Astrocyte (in vitro differentiated cells and primary cell): ENCODE measurements around the gene UBL7. TPM values are rescaled to one million over a fixed set of nuclear protein-coding genes. Genes with fewer than 3 reads are reported as not detected.
"Not testable (repeated sequence)": the region's sequence is repeated elsewhere in the genome, so short reads cannot be mapped to it uniquely, and the experiment has no call there.

Experiments
- DNase-seq: peaks from one replicate; pipeline ENCODE4 v3.0.0-alpha.2; 2010; ENCODE audit warnings: low read depth
- FAIRE-seq: peaks from 2 replicates; lab custom pipeline; 2011; peaks lifted over from hg19 to GRCh38; lab: Jason Lieb, UNC
- H2AFZ ChIP-seq: 2 replicates; pipeline ENCODE4 v1.6.0; 2012; ENCODE audit warnings: low read depth, low read length, inconsistent platforms
- H3K27ac ChIP-seq: 2 replicates; pipeline ENCODE4 v1.5.1; 2011; ENCODE audit warnings: low read depth, low read length, inconsistent platforms
- H3K27me3 ChIP-seq: 2 replicates; pipeline ENCODE4 v1.6.0; 2011; ENCODE audit warnings: low read length, inconsistent platforms; ENCODE audit not compliant: insufficient read depth
- H3K36me3 ChIP-seq: 2 replicates; pipeline ENCODE4 v1.5.1; 2011; ENCODE audit warnings: low read length, inconsistent platforms; ENCODE audit not compliant: insufficient read depth
- H3K4me1 ChIP-seq: 2 replicates; pipeline ENCODE4 v1.5.1; 2011; ENCODE audit warnings: low read length, inconsistent platforms; ENCODE audit not compliant: insufficient read depth
- H3K4me2 ChIP-seq: 2 replicates; pipeline ENCODE4 v1.6.0; 2012; ENCODE audit warnings: low read length, inconsistent platforms
- H3K4me3 ChIP-seq: 2 replicates; pipeline ENCODE4 v1.5.1; 2011; ENCODE audit warnings: low read depth, mild to moderate bottlenecking, low read length, inconsistent platforms; ENCODE audit not compliant: insufficient read depth
- H3K79me2 ChIP-seq: 2 replicates; pipeline ENCODE4 v1.6.0; 2012; ENCODE audit warnings: mild to moderate bottlenecking, low read length, inconsistent platforms; ENCODE audit not compliant: insufficient read depth
- H3K9ac ChIP-seq: 2 replicates; pipeline ENCODE4 v1.6.0; 2012; ENCODE audit warnings: mild to moderate bottlenecking, low read length, inconsistent platforms
- H3K9me3 ChIP-seq: 2 replicates; pipeline ENCODE4 v1.5.1; 2012; ENCODE audit warnings: low read depth, mild to moderate bottlenecking, low read length, inconsistent platforms; ENCODE audit not compliant: insufficient read depth
- H4K20me1 ChIP-seq: 2 replicates; pipeline ENCODE4 v1.6.0; 2012; ENCODE audit warnings: low read length, inconsistent platforms; ENCODE audit not compliant: insufficient read depth
- H3K27ac Mint-ChIP-seq: one replicate; pipeline ENCODE4 v1.8.0; 2021; ENCODE audit warnings: mild to moderate bottlenecking, mixed read lengths; ENCODE audit not compliant: unreplicated experiment
- H3K27me3 Mint-ChIP-seq: one replicate; pipeline ENCODE4 v1.8.0; 2021; ENCODE audit warnings: low read depth, mixed read lengths; ENCODE audit not compliant: unreplicated experiment
- H3K36me3 Mint-ChIP-seq: one replicate; pipeline ENCODE4 v1.8.0; 2021; ENCODE audit warnings: low read depth, mixed read lengths; ENCODE audit not compliant: unreplicated experiment
- H3K4me1 Mint-ChIP-seq: one replicate; pipeline ENCODE4 v1.8.0; 2021; ENCODE audit warnings: low read depth, mixed read lengths; ENCODE audit not compliant: unreplicated experiment
- H3K4me3 Mint-ChIP-seq: one replicate; pipeline ENCODE4 v1.8.0; 2021; ENCODE audit warnings: mild to moderate bottlenecking, moderate library complexity, mixed read lengths; ENCODE audit not compliant: unreplicated experiment
- H3K9me3 Mint-ChIP-seq: one replicate; pipeline ENCODE4 v1.8.0; 2021; ENCODE audit warnings: mild to moderate bottlenecking, mixed read lengths; ENCODE audit not compliant: unreplicated experiment
- CTCF ChIP-seq: IDR thresholded peaks from 2 replicates; pipeline ENCODE4 v1.5.1; 2011; ENCODE audit warnings: low read depth, mild to moderate bottlenecking, inconsistent platforms, low read length, moderate library complexity; ENCODE audit not compliant: insufficient read depth
- EZH2 ChIP-seq: IDR thresholded peaks from 2 replicates; pipeline ENCODE4 v1.6.1; 2012; ENCODE audit warnings: mild to moderate bottlenecking, low read length, inconsistent platforms; ENCODE audit not compliant: insufficient read depth
- total RNA-seq: library from RNA; stranded (reverse); gene quantifications from 2 replicates; pipeline ENCODE4 v1.2.1, GENCODE V29; 2021

Gene UBL7
- total RNA-seq, 1 donor from 2014 or later: 40.9 TPM

DNA sequence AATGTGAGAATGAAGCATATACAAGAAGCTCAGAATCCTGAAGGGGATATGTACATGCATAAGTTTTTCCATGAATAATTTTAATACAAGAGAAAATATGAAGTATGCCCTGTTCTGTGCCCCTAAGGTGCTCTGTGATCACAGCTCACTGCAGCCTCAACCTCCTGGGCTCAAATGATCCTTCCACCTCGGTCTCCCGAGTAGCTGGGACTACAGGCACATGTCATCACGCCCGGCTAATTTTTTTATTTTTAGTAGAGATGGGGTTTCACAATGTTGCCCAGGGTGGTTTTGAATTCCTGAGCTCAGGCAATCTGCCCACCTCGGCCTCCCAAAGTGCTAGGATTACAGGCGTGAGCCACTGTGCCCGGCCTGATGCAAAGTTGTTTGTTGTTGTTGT, 10.7 kb upstream of the UBL7 start:
- not testable (repeated sequence) for H3K27me3 Mint-ChIP-seq, H3K9me3 Mint-ChIP-seq, H3K4me3 Mint-ChIP-seq, FAIRE-seq, H3K4me1 ChIP-seq, H3K4me2 ChIP-seq, H3K4me3 ChIP-seq, H3K36me3 ChIP-seq, H3K9me3 ChIP-seq, H3K27ac ChIP-seq, H2AFZ ChIP-seq, H4K20me1 ChIP-seq, H3K36me3 Mint-ChIP-seq, H3K27me3 ChIP-seq, H3K27ac Mint-ChIP-seq, H3K4me1 Mint-ChIP-seq, H3K79me2 ChIP-seq, DNase-seq, H3K9ac ChIP-seq

DNA sequence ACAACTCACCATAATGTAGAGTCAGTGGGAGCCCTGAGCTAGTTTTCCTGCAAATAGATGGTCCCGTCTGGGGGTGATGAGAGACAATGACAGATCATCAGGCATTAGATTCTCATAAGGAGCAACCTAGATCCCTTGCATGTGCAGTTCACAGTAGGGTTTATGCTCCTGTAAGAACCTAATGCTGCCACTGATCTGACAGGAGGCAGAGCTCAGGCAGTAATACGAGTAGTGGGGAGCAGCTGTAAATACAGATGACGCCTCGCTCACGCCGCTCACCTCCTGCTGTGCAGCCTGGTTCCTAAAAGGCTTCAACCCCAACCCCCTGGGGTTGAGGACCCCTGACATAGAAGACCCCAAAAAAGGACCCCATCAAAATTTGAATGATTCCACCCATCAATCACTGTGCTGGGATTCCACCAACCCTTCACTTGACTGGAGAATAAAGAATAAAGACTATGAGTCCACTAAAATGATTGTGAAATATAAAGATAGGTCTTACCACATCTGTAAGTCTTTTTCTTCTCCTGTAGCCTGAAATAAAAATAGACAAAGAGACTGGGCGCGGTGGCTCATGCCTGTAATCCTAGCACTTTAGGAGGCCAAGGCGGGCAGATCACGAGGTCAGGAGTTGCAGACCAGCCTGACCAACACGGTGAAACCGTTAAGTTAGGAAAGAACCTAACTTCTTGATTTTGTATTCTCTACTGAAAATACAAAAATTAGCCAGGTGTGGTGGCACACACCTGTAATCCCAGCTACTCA, 9.9 kb upstream of the UBL7 start:
- Mint-ChIP-seq H3K36me3 (peaks cover 5% of the 10 kb centered on the region), H3K4me1 (no peaks in the 10 kb centered on the region), H3K27me3 (no peaks in the 10 kb centered on the region), H3K9me3 (no peaks in the 10 kb centered on the region), H3K27ac (no peak overlapping the region), H3K4me3 (no peak overlapping the region)
- no peaks in the 10 kb centered on the region for H3K4me1 ChIP-seq
- H3K36me3 ChIP-seq: no peaks in the 10 kb centered on the region
- H3K27me3 ChIP-seq: no peaks in the 10 kb centered on the region
- no peak overlapping the region for H2AFZ ChIP-seq
- no peak overlapping the region for H3K4me2 ChIP-seq
- no peak for DNase-seq
- FAIRE-seq: no peak
- no peak overlapping the region for H3K9ac ChIP-seq
- H3K27ac ChIP-seq: no peak overlapping the region
- no peaks in the 10 kb centered on the region for H3K9me3 ChIP-seq
- H3K79me2 ChIP-seq: no peaks in the 10 kb centered on the region
- H4K20me1 ChIP-seq: no peaks in the 10 kb centered on the region
- H3K4me3 ChIP-seq: no peak overlapping the region
- TF ChIP-seq EZH2 (no peak), CTCF (no peak)

DNA sequence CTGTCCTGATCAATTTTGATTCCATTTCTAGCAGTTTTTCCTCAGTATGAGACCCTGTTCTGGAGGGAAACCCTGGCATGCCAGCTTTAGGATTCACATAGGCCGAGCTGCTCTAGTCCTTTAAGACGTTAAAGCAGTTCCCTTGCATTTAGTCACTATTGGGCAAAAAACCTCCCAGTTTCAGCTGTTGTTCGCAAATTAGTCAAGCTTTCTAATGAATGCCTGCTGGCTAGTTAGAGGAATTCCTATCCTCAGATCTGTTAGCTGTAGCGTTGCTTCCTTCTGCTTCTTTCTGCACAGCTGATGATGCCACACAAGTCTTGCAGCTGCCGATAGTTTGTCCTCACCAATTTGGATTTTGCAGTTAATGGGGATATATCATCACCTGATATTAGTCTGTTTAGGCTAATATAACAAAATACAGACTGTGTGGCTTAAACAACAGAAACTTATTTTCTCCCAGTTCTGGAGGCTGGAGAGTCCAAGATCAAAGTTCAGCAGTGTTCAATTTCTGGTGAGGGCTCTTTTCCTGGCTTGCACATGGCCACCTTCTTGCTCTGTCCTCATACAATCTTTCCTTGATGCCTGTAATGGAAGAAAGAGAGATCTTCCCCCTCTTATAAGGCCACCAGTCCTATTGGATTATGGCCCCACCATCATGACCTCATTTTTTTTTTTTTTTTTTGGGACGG, 7.5 kb upstream of the UBL7 start:
- Histone ChIP-seq H3K27ac (no peak overlapping the region), H2AFZ (no peak overlapping the region), H3K27me3 (no peaks in the 10 kb centered on the region), H3K9ac (no peak overlapping the region), H3K4me3 (no peak overlapping the region), H3K4me2 (no peak overlapping the region), H3K36me3 (no peaks in the 10 kb centered on the region), H3K9me3 (no peaks in the 10 kb centered on the region), H3K4me1 (no peaks in the 10 kb centered on the region), H3K79me2 (peaks cover 5% of the 10 kb centered on the region), H4K20me1 (no peaks in the 10 kb centered on the region)
- TF ChIP-seq CTCF: no peak
- no peak for TF ChIP-seq EZH2
- H3K27me3 Mint-ChIP-seq: no peaks in the 10 kb centered on the region
- no peak overlapping the region for H3K27ac Mint-ChIP-seq
- no peak for DNase-seq
- no peaks in the 10 kb centered on the region for H3K9me3 Mint-ChIP-seq
- no peaks in the 10 kb centered on the region for H3K4me1 Mint-ChIP-seq
- H3K4me3 Mint-ChIP-seq: no peak overlapping the region
- no peak for FAIRE-seq
- H3K36me3 Mint-ChIP-seq: peaks cover 4% of the 10 kb centered on the region
